Measurements from ENCODE around the gene TRIM22.

The TRIM22 gene

DNA sequence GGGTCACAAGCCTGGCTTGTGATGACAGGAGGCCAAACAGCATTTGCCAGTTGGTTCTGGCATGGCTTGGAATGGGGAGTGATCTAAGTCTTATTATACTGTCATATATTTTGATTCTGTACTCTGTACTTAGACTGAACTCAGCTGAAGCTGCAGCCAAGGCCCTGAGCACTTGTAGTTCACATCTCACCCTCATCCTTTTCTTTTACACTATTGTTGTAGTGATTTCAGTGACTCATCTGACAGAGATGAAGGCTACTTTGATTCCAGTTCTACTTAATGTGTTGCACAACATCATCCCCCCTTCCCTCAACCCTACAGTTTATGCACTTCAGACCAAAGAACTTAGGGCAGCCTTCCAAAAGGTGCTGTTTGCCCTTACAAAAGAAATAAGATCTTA, 47.5 kb downstream of the TRIM22 start:
- Histone ChIP-seq H3K9ac (ENCODE audit: low read length in 5 of 5) (no peak overlapping the region), H3K4me1 (ENCODE audit: control insufficient read depth in 5 of 5, insufficient read depth in 5 of 5, low read length in 5 of 5) (no peaks in the 10 kb centered on the region), H3K4me3 (ENCODE audit: low read depth in 1 of 5, low read length in 5 of 5) (no peak overlapping the region), H3K9me3 (ENCODE audit: control insufficient read depth in 5 of 5, low read length in 5 of 5) (peaks cover 0 to 7% (median 5%) of the 10 kb centered on the region in 5 donors), H3K36me3 (ENCODE audit: control insufficient read depth in 5 of 5, insufficient read depth in 5 of 5, low read length in 5 of 5) (no peaks in the 10 kb centered on the region), H3K27ac (ENCODE audit: low read depth, low read length) (no peak overlapping the region), H3K27me3 (ENCODE audit: control insufficient read depth in 5 of 5, insufficient read depth in 4 of 5, low read length in 5 of 5) (peaks cover 0 to 2% (median 0%) of the 10 kb centered on the region in 5 donors)

DNA sequence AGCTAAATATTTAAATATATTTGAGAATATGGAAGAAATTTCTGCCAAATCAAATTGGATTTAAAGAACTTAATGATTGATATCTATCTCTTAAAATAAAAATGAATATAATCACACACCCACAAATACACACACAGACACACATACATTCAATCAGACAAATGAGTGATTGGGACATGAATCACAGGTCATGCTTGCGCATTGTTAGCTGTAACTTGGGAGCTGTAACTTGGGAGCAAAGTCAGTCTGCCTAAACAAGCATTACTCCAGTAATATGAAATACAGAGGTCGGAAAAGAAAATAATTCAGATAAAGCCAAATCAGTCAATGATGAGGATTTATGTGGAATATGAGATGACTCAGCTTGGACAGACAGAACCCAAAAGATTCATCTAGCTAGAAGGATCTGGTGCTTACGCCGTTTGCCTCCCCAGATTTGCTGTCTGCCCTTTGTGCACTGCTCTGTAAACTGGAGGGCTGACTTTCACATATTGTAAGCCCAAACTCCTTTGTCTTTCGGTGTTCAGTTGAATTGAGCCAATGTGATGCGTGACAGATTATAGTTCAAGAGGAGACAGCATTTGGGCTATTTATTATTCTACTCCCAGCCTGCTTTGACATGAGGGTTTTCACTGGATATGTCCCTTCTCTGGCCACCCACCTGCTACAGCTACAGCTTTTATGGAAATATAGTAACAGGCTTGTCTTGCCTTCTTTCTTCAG, 48.2 kb downstream of the TRIM22 start:
- no peaks in the 10 kb centered on the region for H3K36me3 ChIP-seq (ENCODE audit: control insufficient read depth in 5 of 5, insufficient read depth in 5 of 5, low read length in 5 of 5)
- peaks cover 0 to 2% (median 0%) of the 10 kb centered on the region in 5 donors for H3K27me3 ChIP-seq (ENCODE audit: control insufficient read depth in 5 of 5, insufficient read depth in 4 of 5, low read length in 5 of 5)
- H3K27ac ChIP-seq (ENCODE audit: low read depth, low read length): no peak overlapping the region
- H3K9me3 ChIP-seq (ENCODE audit: control insufficient read depth in 5 of 5, low read length in 5 of 5): peaks cover 0 to 7% (median 5%) of the 10 kb centered on the region in 5 donors
- H3K4me3 ChIP-seq (ENCODE audit: low read depth in 1 of 5, low read length in 5 of 5): no peak overlapping the region
- H3K9ac ChIP-seq (ENCODE audit: low read length in 5 of 5): no peak overlapping the region
- H3K4me1 ChIP-seq (ENCODE audit: control insufficient read depth in 5 of 5, insufficient read depth in 5 of 5, low read length in 5 of 5): no peaks in the 10 kb centered on the region

GRCh38 chr11:5738431-5738830, 48.8 kb downstream of the TRIM22 start:
- H3K9ac ChIP-seq (ENCODE audit: low read length in 5 of 5): no peak overlapping the region
- peaks cover 0 to 2% (median 0%) of the 10 kb centered on the region in 5 donors for H3K27me3 ChIP-seq (ENCODE audit: control insufficient read depth in 5 of 5, insufficient read depth in 4 of 5, low read length in 5 of 5)
- no peak overlapping the region for H3K27ac ChIP-seq (ENCODE audit: low read depth, low read length)
- peaks cover 0 to 11% (median 5%) of the 10 kb centered on the region in 5 donors for H3K9me3 ChIP-seq (ENCODE audit: control insufficient read depth in 5 of 5, low read length in 5 of 5)
- H3K36me3 ChIP-seq (ENCODE audit: control insufficient read depth in 5 of 5, insufficient read depth in 5 of 5, low read length in 5 of 5): no peaks in the 10 kb centered on the region
- H3K4me3 ChIP-seq (ENCODE audit: low read depth in 1 of 5, low read length in 5 of 5): no peak overlapping the region
- H3K4me1 ChIP-seq (ENCODE audit: control insufficient read depth in 5 of 5, insufficient read depth in 5 of 5, low read length in 5 of 5): no peaks in the 10 kb centered on the region

DNA sequence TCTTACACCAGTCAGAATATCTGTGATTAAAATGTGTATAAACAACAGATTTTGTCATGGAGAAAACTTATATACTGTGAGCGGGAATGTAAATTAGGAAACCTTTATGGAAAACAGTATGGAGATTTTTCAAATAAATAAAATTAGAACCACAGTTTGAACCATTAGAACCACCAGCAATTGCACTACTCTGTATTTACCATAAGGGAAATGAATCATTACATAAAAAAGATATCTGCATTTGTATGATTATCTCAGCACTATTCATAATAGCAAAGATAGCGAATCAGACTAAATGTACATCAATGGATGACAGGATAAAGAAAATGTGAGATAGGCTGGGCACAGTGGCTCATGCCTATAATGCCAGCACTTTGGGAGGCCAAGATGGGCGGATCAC, 57.0 kb downstream of the TRIM22 start:
- Histone ChIP-seq H3K4me1 (ENCODE audit: control insufficient read depth in 5 of 5, insufficient read depth in 5 of 5, low read length in 5 of 5) (no peaks in the 10 kb centered on the region), H3K9ac (ENCODE audit: low read length in 5 of 5) (no peak overlapping the region), H3K27ac (ENCODE audit: low read depth, low read length) (no peak overlapping the region), H3K9me3 (ENCODE audit: control insufficient read depth in 5 of 5, low read length in 5 of 5) (peaks cover 0 to 7% (median 1%) of the 10 kb centered on the region in 5 donors), H3K27me3 (ENCODE audit: control insufficient read depth in 5 of 5, insufficient read depth in 4 of 5, low read length in 5 of 5) (no peaks in the 10 kb centered on the region), H3K36me3 (ENCODE audit: control insufficient read depth in 5 of 5, insufficient read depth in 5 of 5, low read length in 5 of 5) (no peaks in the 10 kb centered on the region), H3K4me3 (ENCODE audit: low read depth in 1 of 5, low read length in 5 of 5) (no peak overlapping the region)

- Histone ChIP-seq H3K27me3 (ENCODE audit: control insufficient read depth in 5 of 5, insufficient read depth in 4 of 5, low read length in 5 of 5) (no peaks in the 10 kb centered on the region), H3K9me3 (ENCODE audit: control insufficient read depth in 5 of 5, low read length in 5 of 5) (no peaks in the 10 kb centered on the region), H3K36me3 (ENCODE audit: control insufficient read depth in 5 of 5, insufficient read depth in 5 of 5, low read length in 5 of 5) (no peaks in the 10 kb centered on the region), H3K9ac (ENCODE audit: low read length in 5 of 5) (no peak overlapping the region), H3K4me1 (ENCODE audit: control insufficient read depth in 5 of 5, insufficient read depth in 5 of 5, low read length in 5 of 5) (no peaks in the 10 kb centered on the region), H3K27ac (ENCODE audit: low read depth, low read length) (no peak overlapping the region), H3K4me3 (ENCODE audit: low read depth in 1 of 5, low read length in 5 of 5) (no peak overlapping the region)
Measured at GRCh38 chr11:5749836-5750235, 60.2 kb downstream of the TRIM22 start.

- no peaks in the 10 kb centered on the region for H3K9me3 ChIP-seq (ENCODE audit: control insufficient read depth in 5 of 5, low read length in 5 of 5)
- H3K36me3 ChIP-seq (ENCODE audit: control insufficient read depth in 5 of 5, insufficient read depth in 5 of 5, low read length in 5 of 5): no peaks in the 10 kb centered on the region
- no peaks in the 10 kb centered on the region for H3K4me1 ChIP-seq (ENCODE audit: control insufficient read depth in 5 of 5, insufficient read depth in 5 of 5, low read length in 5 of 5)
- H3K27me3 ChIP-seq (ENCODE audit: control insufficient read depth in 5 of 5, insufficient read depth in 4 of 5, low read length in 5 of 5): no peaks in the 10 kb centered on the region
- no peak within 1 kb of the TSS for H3K4me3 ChIP-seq (ENCODE audit: low read depth in 1 of 5, low read length in 5 of 5)
- H3K27ac ChIP-seq (ENCODE audit: low read depth, low read length): no peak within 1 kb of the TSS
- no peak within 1 kb of the TSS for H3K9ac ChIP-seq (ENCODE audit: low read length in 5 of 5)
Measured at GRCh38 chr11:5753943-5754342, 64.4 kb downstream of the TRIM22 start, which contains the start of gene OR52N4. TSS of gene OR52N4 (plus strand) at chr11:5754243. CDS start at chr11:5754741, 498 bp downstream.
